GM19397 (cell line): ENCODE results near the gene CREB5.
"Not testable (repeated sequence)": the region's sequence is repeated elsewhere in the genome, so short reads cannot be mapped to it uniquely, and the experiment has no call there.

Source experiments
- ATAC-seq: cut with Tn5 transposase; IDR thresholded peaks from one replicate; pipeline ENCODE4 v1.9.1; 2021; ENCODE audit warnings: mild to moderate bottlenecking, moderate library complexity; ENCODE audit not compliant: unreplicated experiment

CREB5 gene

GRCh38 chr7:28759475-28759971 lies 347.2 kb downstream of the CREB5 start:
- ATAC-seq = no peak

- no peak for ATAC-seq
These were observed 349.2 kb downstream of the CREB5 start for GRCh38 chr7:28761505-28761904.

- ATAC-seq = no peak
These were observed 350.3 kb downstream of the CREB5 start for GRCh38 chr7:28762651-28763050.

GRCh38 chr7:28766359-28766758 lies 354.0 kb downstream of the CREB5 start:
- no peak for ATAC-seq

- ATAC-seq = no peak
These were observed 355.0 kb downstream of the CREB5 start for GRCh38 chr7:28767356-28767755.

GRCh38 chr7:28768577-28769147 lies 356.3 kb downstream of the CREB5 start:
- ATAC-seq = no peak

GRCh38 chr7:28771906-28772622 lies 359.7 kb downstream of the CREB5 start:
- ATAC-seq = no peak

- no peak for ATAC-seq
These were observed 361.3 kb downstream of the CREB5 start for GRCh38 chr7:28773423-28774145.

- no peak for ATAC-seq
These were observed 362.1 kb downstream of the CREB5 start for GRCh38 chr7:28774261-28774988.

GRCh38 chr7:28776463-28777157 lies 364.3 kb downstream of the CREB5 start:
- no peak for ATAC-seq

GRCh38 chr7:28778786-28779185 lies 366.5 kb downstream of the CREB5 start:
- no peak for ATAC-seq

GRCh38 chr7:28779954-28780353 lies 367.6 kb downstream of the CREB5 start:
- ATAC-seq = no peak

GRCh38 chr7:28782362-28782761 lies 370.0 kb downstream of the CREB5 start:
- ATAC-seq = no peak

GRCh38 chr7:28784171-28784902 lies 372.0 kb downstream of the CREB5 start:
- ATAC-seq = no peak

- no peak for ATAC-seq
These were observed 373.0 kb downstream of the CREB5 start for GRCh38 chr7:28785041-28785995.

- not testable (repeated sequence) for ATAC-seq
These were observed 373.8 kb downstream of the CREB5 start for GRCh38 chr7:28786156-28786555.

GRCh38 chr7:28787106-28787505 lies 374.8 kb downstream of the CREB5 start:
- ATAC-seq = no peak

GRCh38 chr7:28790467-28790866 lies 378.1 kb downstream of the CREB5 start:
- no peak for ATAC-seq

GRCh38 chr7:28792858-28793257 lies 380.5 kb downstream of the CREB5 start:
- no peak for ATAC-seq
